ENCODE measurements around the gene ARHGAP33.

The ARHGAP33 gene

DNA sequence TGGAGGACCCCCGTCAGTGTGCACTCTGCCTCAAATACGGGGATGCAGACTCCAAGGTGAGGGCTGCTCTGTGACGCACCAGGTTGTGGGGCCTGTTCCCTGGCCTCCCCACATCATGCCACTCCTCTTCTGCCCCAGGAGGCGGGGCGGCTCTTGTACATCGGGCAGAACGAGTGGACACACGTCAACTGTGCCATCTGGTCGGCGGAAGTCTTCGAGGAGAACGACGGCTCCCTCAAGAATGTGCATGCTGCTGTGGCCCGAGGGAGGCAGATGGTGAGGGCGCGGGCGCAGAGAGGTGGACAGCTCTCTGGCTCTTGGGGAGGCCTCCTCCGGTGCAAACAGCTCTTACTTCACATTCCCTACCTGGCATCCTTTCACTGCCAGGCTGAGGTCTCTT, 46.3 kb upstream of the ARHGAP33 start:
- H3K27ac ChIP-seq (ENCODE audit: low read length) = no peak overlapping the region
- no peaks in the 10 kb centered on the region for H3K27me3 ChIP-seq (ENCODE audit: low read depth, low read length)
- H4K20me1 ChIP-seq (ENCODE audit: insufficient read depth, low read length) = no peaks in the 10 kb centered on the region; the same call in 1 of the 2 replicates

DNA sequence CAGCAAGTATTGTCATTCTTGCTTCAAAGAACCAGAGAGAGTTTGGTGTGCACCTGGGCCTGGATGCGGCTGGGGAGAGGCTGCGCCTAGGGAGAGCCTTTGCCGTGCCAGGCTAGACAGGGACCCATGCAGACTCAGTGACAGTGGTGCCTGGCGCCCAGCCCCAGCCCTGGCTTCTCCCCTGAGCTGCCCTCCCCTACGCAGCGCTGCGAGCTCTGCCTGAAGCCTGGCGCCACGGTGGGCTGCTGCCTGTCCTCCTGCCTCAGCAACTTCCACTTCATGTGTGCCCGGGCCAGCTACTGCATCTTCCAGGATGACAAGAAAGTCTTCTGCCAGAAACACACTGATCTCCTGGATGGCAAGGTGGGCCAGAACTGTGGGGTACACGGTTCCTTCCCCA, 45.6 kb upstream of the ARHGAP33 start:
- Histone ChIP-seq H2AFZ (ENCODE audit: low read depth, low read length) (no peak overlapping the region), H3K4me1 (ENCODE audit: low read length) (no peaks in the 10 kb centered on the region), H3K79me2 (ENCODE audit: low read length) (no peaks in the 10 kb centered on the region), H3K4me2 (ENCODE audit: low read length) (no peak overlapping the region), H3K9me3 (ENCODE audit: insufficient read depth, low read length) (no peaks in the 10 kb centered on the region), H3K36me3 (replicated peaks; ENCODE audit: low read depth, low read length) (peaks cover 76% of the 10 kb centered on the region), H3K9ac (ENCODE audit: low read length) (no peak overlapping the region), H3K27me3 (ENCODE audit: low read depth, low read length) (no peaks in the 10 kb centered on the region), H4K20me1 (ENCODE audit: insufficient read depth, low read length) (no peaks in the 10 kb centered on the region; the same call in 1 of the 2 replicates), H3K4me3 (ENCODE audit: low read length) (no peak overlapping the region), H3K27ac (ENCODE audit: low read length) (no peak overlapping the region)
- no peak for TF ChIP-seq EZH2phosphoT487 (IDR thresholded peaks at IDR 0.05; ENCODE audit: low read depth)
- TF ChIP-seq, protein P1, sequence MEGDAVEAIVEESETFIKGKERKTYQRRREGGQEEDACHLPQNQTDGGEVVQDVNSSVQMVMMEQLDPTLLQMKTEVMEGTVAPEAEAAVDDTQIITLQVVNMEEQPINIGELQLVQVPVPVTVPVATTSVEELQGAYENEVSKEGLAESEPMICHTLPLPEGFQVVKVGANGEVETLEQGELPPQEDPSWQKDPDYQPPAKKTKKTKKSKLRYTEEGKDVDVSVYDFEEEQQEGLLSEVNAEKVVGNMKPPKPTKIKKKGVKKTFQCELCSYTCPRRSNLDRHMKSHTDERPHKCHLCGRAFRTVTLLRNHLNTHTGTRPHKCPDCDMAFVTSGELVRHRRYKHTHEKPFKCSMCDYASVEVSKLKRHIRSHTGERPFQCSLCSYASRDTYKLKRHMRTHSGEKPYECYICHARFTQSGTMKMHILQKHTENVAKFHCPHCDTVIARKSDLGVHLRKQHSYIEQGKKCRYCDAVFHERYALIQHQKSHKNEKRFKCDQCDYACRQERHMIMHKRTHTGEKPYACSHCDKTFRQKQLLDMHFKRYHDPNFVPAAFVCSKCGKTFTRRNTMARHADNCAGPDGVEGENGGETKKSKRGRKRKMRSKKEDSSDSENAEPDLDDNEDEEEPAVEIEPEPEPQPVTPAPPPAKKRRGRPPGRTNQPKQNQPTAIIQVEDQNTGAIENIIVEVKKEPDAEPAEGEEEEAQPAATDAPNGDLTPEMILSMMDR (IDR thresholded peaks at IDR 0.05; ENCODE audit: low read depth, low read length) = no peak

More for the DNA sequence above, 46.3 kb upstream of the ARHGAP33 start:
- TF ChIP-seq EZH2phosphoT487 (IDR thresholded peaks at IDR 0.05; ENCODE audit: low read depth) = no peak
- TF ChIP-seq, protein P1 (IDR thresholded peaks at IDR 0.05; ENCODE audit: low read depth, low read length) = no peak
- Histone ChIP-seq H3K9ac (ENCODE audit: low read length) (no peak overlapping the region), H3K4me3 (ENCODE audit: low read length) (no peak overlapping the region), H2AFZ (ENCODE audit: low read depth, low read length) (no peak overlapping the region), H3K36me3 (replicated peaks; ENCODE audit: low read depth, low read length) (peaks cover 78% of the 10 kb centered on the region), H3K4me1 (ENCODE audit: low read length) (no peaks in the 10 kb centered on the region), H3K79me2 (ENCODE audit: low read length) (no peaks in the 10 kb centered on the region), H3K9me3 (ENCODE audit: insufficient read depth, low read length) (no peaks in the 10 kb centered on the region), H3K4me2 (ENCODE audit: low read length) (no peak overlapping the region)

DNA sequence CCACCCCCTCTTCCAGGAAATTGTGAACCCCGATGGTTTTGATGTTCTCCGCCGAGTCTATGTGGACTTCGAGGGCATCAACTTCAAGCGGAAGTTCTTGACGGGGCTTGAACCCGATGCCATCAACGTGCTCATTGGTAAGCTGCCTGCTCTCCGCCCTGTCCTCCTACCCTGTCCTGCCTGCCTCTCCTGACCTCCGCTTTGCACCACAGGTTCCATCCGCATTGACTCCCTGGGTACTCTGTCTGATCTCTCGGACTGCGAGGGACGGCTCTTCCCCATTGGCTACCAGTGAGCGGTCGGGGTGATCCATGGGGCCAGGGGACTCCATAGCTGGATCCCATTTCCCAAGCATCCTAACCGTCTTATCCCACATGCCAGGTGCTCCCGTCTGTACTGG, 45.0 kb upstream of the ARHGAP33 start:
- H3K36me3 ChIP-seq (replicated peaks; ENCODE audit: low read depth, low read length) = peaks cover 75% of the 10 kb centered on the region
- H3K4me2 ChIP-seq (ENCODE audit: low read length) = no peak overlapping the region
- H3K4me3 ChIP-seq (ENCODE audit: low read length) = no peak overlapping the region
- no peak overlapping the region for H3K27ac ChIP-seq (ENCODE audit: low read length)
- no peaks in the 10 kb centered on the region for H3K79me2 ChIP-seq (ENCODE audit: low read length)
- H3K9ac ChIP-seq (ENCODE audit: low read length) = no peak overlapping the region
- no peaks in the 10 kb centered on the region; the same call in 1 of the 2 replicates for H4K20me1 ChIP-seq (ENCODE audit: insufficient read depth, low read length)
- TF ChIP-seq, protein P1 (IDR thresholded peaks at IDR 0.05; ENCODE audit: low read depth, low read length) = no peak
- TF ChIP-seq EZH2phosphoT487 (IDR thresholded peaks at IDR 0.05; ENCODE audit: low read depth) = no peak
- no peaks in the 10 kb centered on the region for H3K9me3 ChIP-seq (ENCODE audit: insufficient read depth, low read length)
- H3K4me1 ChIP-seq (ENCODE audit: low read length) = no peaks in the 10 kb centered on the region
- no peaks in the 10 kb centered on the region for H3K27me3 ChIP-seq (ENCODE audit: low read depth, low read length)
- no peak overlapping the region for H2AFZ ChIP-seq (ENCODE audit: low read depth, low read length)

DNA sequence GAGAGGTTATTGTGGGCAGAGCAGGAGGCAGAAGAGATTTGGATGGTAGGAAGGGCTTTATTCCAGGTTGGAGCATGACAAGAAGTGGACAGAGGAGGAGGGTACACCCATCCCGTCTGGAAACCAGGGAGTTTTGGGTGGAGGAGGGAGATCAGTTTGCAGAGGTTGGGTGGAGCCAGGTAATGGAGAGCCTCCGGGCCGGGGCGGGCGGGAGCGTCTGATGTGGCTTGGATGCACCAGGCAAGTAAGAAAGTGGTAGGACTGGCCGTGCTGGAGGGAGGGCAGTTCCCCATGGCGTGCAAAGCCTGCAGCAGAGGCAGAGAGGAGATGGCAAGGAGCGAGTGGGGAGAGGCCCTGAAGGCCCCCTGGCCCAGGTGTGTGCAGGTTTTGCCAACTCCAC, 44.0 kb upstream of the ARHGAP33 start:
- Histone ChIP-seq H3K79me2 (ENCODE audit: low read length) (no peaks in the 10 kb centered on the region), H3K9me3 (ENCODE audit: insufficient read depth, low read length) (no peaks in the 10 kb centered on the region), H3K4me1 (ENCODE audit: low read length) (no peaks in the 10 kb centered on the region), H3K4me3 (ENCODE audit: low read length) (no peak overlapping the region), H3K36me3 (replicated peaks; ENCODE audit: low read depth, low read length) (peaks cover 68% of the 10 kb centered on the region), H3K27ac (ENCODE audit: low read length) (no peak overlapping the region), H3K27me3 (ENCODE audit: low read depth, low read length) (no peaks in the 10 kb centered on the region), H3K9ac (ENCODE audit: low read length) (no peak overlapping the region), H4K20me1 (ENCODE audit: insufficient read depth, low read length) (no peaks in the 10 kb centered on the region), H3K4me2 (ENCODE audit: low read length) (no peak overlapping the region), H2AFZ (ENCODE audit: low read depth, low read length) (no peak overlapping the region)
- TF ChIP-seq EZH2phosphoT487 (IDR thresholded peaks at IDR 0.05; ENCODE audit: low read depth) = no peak
- TF ChIP-seq, protein P1 (IDR thresholded peaks at IDR 0.05; ENCODE audit: low read depth, low read length) = no peak

All from OCI-LY3 (cell line).